Right renal cortex interstitium (tissue), 3 donors: ENCODE results near the gene TGOLN2. TPM values are rescaled to one million over a fixed set of nuclear protein-coding genes. Genes with fewer than 3 reads are reported as not detected.
A peak's percentile ranks its signal among the peaks of the same experiment; 100 is the strongest.

Source experiments
- DNase-seq, 3 donors: peaks; one replicate each; pipeline ENCODE4 v3.0.0-alpha.2; 2013; ENCODE audit warnings: low read depth in 3 of 3, low spot score in 2 of 3
- polyA plus RNA-seq, 3 donors: library from polyadenylated mRNA; unstranded; fragments of 120-200 nt; gene quantifications; one replicate each; pipeline ENCODE4 v1.2.1, GENCODE V29; 2013; ENCODE audit not compliant: insufficient read length in 3 of 3

TGOLN2 gene
- polyA plus RNA-seq, 3 donors = 114 to 125 (median 124) TPM

GRCh38 chr2:85309699-85310321, 18.0 kb downstream of the TGOLN2 start:
- no peak for DNase-seq

GRCh38 chr2:85308896-85309555, 18.8 kb downstream of the TGOLN2 start:
- DNase-seq = peak in 2 of 3 donors; percentile 72 to 79

GRCh38 chr2:85308201-85308600, 19.6 kb downstream of the TGOLN2 start:
- no peak for DNase-seq

- DNase-seq = no peak
These were observed 20.3 kb downstream of the TGOLN2 start for GRCh38 chr2:85307527-85307897.

- DNase-seq = no peak
These were observed 23.8 kb downstream of the TGOLN2 start for GRCh38 chr2:85303780-85304531.

- DNase-seq = no peak
These were observed 25.7 kb downstream of the TGOLN2 start for GRCh38 chr2:85302121-85302520.

GRCh38 chr2:85291425-85292023, 36.3 kb downstream of the TGOLN2 start:
- no peak for DNase-seq

- DNase-seq = no peak
These were observed 39.5 kb downstream of the TGOLN2 start for GRCh38 chr2:85288244-85288725.

- DNase-seq = no peak
These were observed 40.1 kb downstream of the TGOLN2 start for GRCh38 chr2:85287721-85288120.

GRCh38 chr2:85286918-85287317, 40.9 kb downstream of the TGOLN2 start:
- DNase-seq = no peak

- DNase-seq = no peak
These were observed 44.1 kb downstream of the TGOLN2 start for GRCh38 chr2:85283641-85284040.

GRCh38 chr2:85282914-85283313, 44.9 kb downstream of the TGOLN2 start:
- DNase-seq = no peak

- no peak for DNase-seq
These were observed 46.2 kb downstream of the TGOLN2 start for GRCh38 chr2:85281553-85281952.

GRCh38 chr2:85278361-85278760, 49.4 kb downstream of the TGOLN2 start:
- DNase-seq = no peak

- DNase-seq = peak; percentile 90 to 93 (median 91)
These were observed 50.2 kb downstream of the TGOLN2 start for GRCh38 chr2:85277416-85278158.

GRCh38 chr2:85276571-85277118, 51.1 kb downstream of the TGOLN2 start:
- DNase-seq = no peak

GRCh38 chr2:85275984-85276540, 51.7 kb downstream of the TGOLN2 start:
- DNase-seq = no peak

GRCh38 chr2:85273738-85274731, 53.8 kb downstream of the TGOLN2 start:
- no peak for DNase-seq

- DNase-seq = no peak
These were observed 55.4 kb downstream of the TGOLN2 start for GRCh38 chr2:85272357-85272756.
